H9 (cell line): Measurements from ENCODE around the gene USP5. TPM values are rescaled to one million over a fixed set of nuclear protein-coding genes. Genes with fewer than 3 reads are reported as not detected.

ENCODE experiments used
- DNase-seq: peaks from one replicate; pipeline ENCODE4 v3.0.0-alpha.2; 2017
- H2AFZ ChIP-seq: one replicate; pipeline ENCODE4 v1.6.1; 2013; ENCODE audit warnings: mild to moderate bottlenecking, low read length, control low read depth, moderate library complexity
- H2AK5ac ChIP-seq: 2 replicates; pipeline ENCODE4 v1.6.1; 2013; ENCODE audit warnings: low read length, control low read depth, mixed read lengths; ENCODE audit not compliant: insufficient read length
- H2BK120ac ChIP-seq: one replicate; pipeline ENCODE4 v1.6.1; 2013; ENCODE audit warnings: low read depth, mild to moderate bottlenecking, low read length, control low read depth, inconsistent platforms; ENCODE audit not compliant: poor library complexity, severe bottlenecking
- H2BK12ac ChIP-seq: 2 replicates; pipeline ENCODE4 v1.6.1; 2013; ENCODE audit warnings: low read length, control low read depth, mixed read lengths, low read depth; ENCODE audit not compliant: insufficient read length
- H2BK15ac ChIP-seq: 2 replicates; pipeline ENCODE4 v1.6.1; 2013; ENCODE audit warnings: low read depth, low read length, control low read depth
- H2BK20ac ChIP-seq: one replicate; pipeline ENCODE4 v1.6.1; 2013; ENCODE audit warnings: low read depth, mild to moderate bottlenecking, low read length, control low read depth, inconsistent platforms; ENCODE audit not compliant: poor library complexity, severe bottlenecking
- H2BK5ac ChIP-seq: 2 replicates; pipeline ENCODE4 v1.6.1; 2013; ENCODE audit warnings: low read length, control low read depth, mixed read lengths; ENCODE audit not compliant: insufficient read length
- H3K14ac ChIP-seq: 2 replicates; pipeline ENCODE4 v1.6.1; 2013; ENCODE audit warnings: low read length, control low read depth; ENCODE audit not compliant: insufficient read depth
- H3K18ac ChIP-seq: 2 replicates; pipeline ENCODE4 v1.6.1; 2013; ENCODE audit warnings: low read depth, mild to moderate bottlenecking, mixed read lengths, low read length, control low read depth; ENCODE audit not compliant: insufficient read length
- H3K23ac ChIP-seq: 2 replicates; pipeline ENCODE4 v1.6.1; 2013; ENCODE audit warnings: low read length, control low read depth, mixed read lengths, low read depth; ENCODE audit not compliant: insufficient read length
- H3K23me2 ChIP-seq: 2 replicates; pipeline ENCODE4 v1.6.1; 2013; ENCODE audit warnings: low read depth, mild to moderate bottlenecking, mixed read lengths, low read length, control low read depth; ENCODE audit not compliant: insufficient read length, poor library complexity, severe bottlenecking
- H3K27ac ChIP-seq: 2 replicates; pipeline ENCODE4 v1.5.1; 2013; ENCODE audit warnings: low read length, control low read depth, mixed read lengths, low read depth; ENCODE audit not compliant: insufficient read length
- H3K27me3 ChIP-seq: 2 replicates; pipeline ENCODE4 v1.6.1; 2013; ENCODE audit warnings: low read length, control low read depth, inconsistent platforms; ENCODE audit not compliant: insufficient read depth
- H3K4ac ChIP-seq: 2 replicates; pipeline ENCODE4 v1.6.1; 2013; ENCODE audit warnings: low read depth, mild to moderate bottlenecking, control low read depth, inconsistent platforms, low read length, moderate library complexity
- H3K4me1 ChIP-seq: 2 replicates; pipeline ENCODE4 v1.6.1; 2013; ENCODE audit warnings: low read length, control low read depth, inconsistent platforms; ENCODE audit not compliant: insufficient read depth
- H3K4me2 ChIP-seq: 2 replicates; pipeline ENCODE4 v1.6.1; 2013; ENCODE audit warnings: low read length, control low read depth, mixed read lengths; ENCODE audit not compliant: insufficient read length, insufficient read depth
- H3K56ac ChIP-seq: 2 replicates; pipeline ENCODE4 v1.6.1; 2013; ENCODE audit warnings: low read depth, mild to moderate bottlenecking, mixed read lengths, low read length, control low read depth; ENCODE audit not compliant: insufficient read length
- H3K79me1 ChIP-seq: 2 replicates; pipeline ENCODE4 v1.6.1; 2013; ENCODE audit warnings: low read depth, mild to moderate bottlenecking, moderate library complexity, low read length, control low read depth, inconsistent platforms; ENCODE audit not compliant: insufficient read depth, poor library complexity, severe bottlenecking
- H3K79me2 ChIP-seq: 2 replicates; pipeline ENCODE4 v1.6.1; 2013; ENCODE audit warnings: low read length, control low read depth, inconsistent platforms; ENCODE audit not compliant: insufficient read depth
- H3K9ac ChIP-seq: 2 replicates; pipeline ENCODE4 v1.6.1; 2013; ENCODE audit warnings: low read length, control low read depth, mixed read lengths; ENCODE audit not compliant: insufficient read length; ENCODE audit errors: extremely low read depth
- H3K9me3 ChIP-seq: one replicate; pipeline ENCODE4 v1.6.1; 2013; ENCODE audit warnings: low read depth, low read length, inconsistent platforms; ENCODE audit not compliant: control insufficient read depth
- H3T11ph ChIP-seq: one replicate; pipeline ENCODE4 v1.6.1; 2013; ENCODE audit warnings: mild to moderate bottlenecking, low read length, control low read depth, inconsistent platforms
- H4K20me1 ChIP-seq: one replicate; pipeline ENCODE4 v1.6.1; 2013; ENCODE audit not compliant: control insufficient read depth, insufficient read length, insufficient read depth
- H4K5ac ChIP-seq: 2 replicates; pipeline ENCODE4 v1.6.1; 2013; ENCODE audit warnings: low read depth, mild to moderate bottlenecking, mixed read lengths, low read length, control low read depth; ENCODE audit not compliant: insufficient read length
- H4K8ac ChIP-seq: replicated peaks from 2 replicates; pipeline ENCODE4 v1.6.1; 2013; ENCODE audit warnings: low read length, control low read depth, mixed read lengths, low read depth; ENCODE audit not compliant: insufficient read length
- H4K91ac ChIP-seq: 2 replicates; pipeline ENCODE4 v1.6.1; 2013; ENCODE audit warnings: low read depth, mild to moderate bottlenecking, moderate library complexity, mixed read lengths, low read length, control low read depth; ENCODE audit not compliant: insufficient read length
- H3K27ac Mint-ChIP-seq, 3 experiments: 2 replicates in 2 of 3; 3 replicates in 1 of 3; pipeline ENCODE4 v1.8.0; 2020 to 2021; ENCODE audit warnings: mixed read lengths in 3 of 3, mild to moderate bottlenecking in 1 of 3, moderate library complexity in 1 of 3
- H3K27me3 Mint-ChIP-seq: 2 replicates; pipeline ENCODE4 v1.8.0; 2021; ENCODE audit warnings: low read depth, mild to moderate bottlenecking, moderate library complexity, mixed read lengths
- H3K36me3 Mint-ChIP-seq, 3 experiments: 2 replicates in 2 of 3; 3 replicates in 1 of 3; pipeline ENCODE4 v1.8.0; 2020 to 2021; ENCODE audit warnings: low read depth in 3 of 3, mixed read lengths in 3 of 3; ENCODE audit not compliant: insufficient read depth in 1 of 3
- H3K4me1 Mint-ChIP-seq, 2 experiments: 2 replicates each; pipeline ENCODE4 v1.8.0; 2020; ENCODE audit warnings: mixed read lengths in 2 of 2
- H3K4me3 Mint-ChIP-seq, 2 experiments: 2 replicates in 1 of 2; 3 replicates in 1 of 2; pipeline ENCODE4 v1.8.0; 2020 to 2021; ENCODE audit warnings: mild to moderate bottlenecking in 2 of 2, mixed read lengths in 2 of 2, moderate library complexity in 1 of 2
- H3K9me3 Mint-ChIP-seq, 2 experiments: 2 replicates in 1 of 2; 3 replicates in 1 of 2; pipeline ENCODE4 v1.8.0; 2020; ENCODE audit warnings: mild to moderate bottlenecking in 2 of 2, mixed read lengths in 2 of 2, moderate library complexity in 1 of 2
- WGBS: extraction: QIAGEN DNeasy Blood & Tissue Kit; methylation state at CpG from one replicate; pipeline ENCODE4 v1.1.7; 2013; ENCODE audit warnings: missing lambda C conversion rate, low lambda C conversion rate, mixed read lengths; ENCODE audit not compliant: insufficient read length; ENCODE audit errors: extremely low coverage; 5-methylcytosine and 5-hydroxymethylcytosine counted together
- total RNA-seq: library from RNA; stranded (reverse); gene quantifications from 2 replicates; pipeline ENCODE4 v1.2.1, GENCODE V29; 2021
- TF ChIP-seq, protein P1 (sequence below): fragments of 200-600 bp; sonication (generic); conservative IDR thresholded peaks from 3 replicates; pipeline ENCODE4 v1.8.0; 2021; ENCODE audit warnings: antibody characterized with exemption, mild to moderate bottlenecking

USP5 gene
- total RNA-seq, 1 experiment from 2014 or later: 143 TPM

DNA sequence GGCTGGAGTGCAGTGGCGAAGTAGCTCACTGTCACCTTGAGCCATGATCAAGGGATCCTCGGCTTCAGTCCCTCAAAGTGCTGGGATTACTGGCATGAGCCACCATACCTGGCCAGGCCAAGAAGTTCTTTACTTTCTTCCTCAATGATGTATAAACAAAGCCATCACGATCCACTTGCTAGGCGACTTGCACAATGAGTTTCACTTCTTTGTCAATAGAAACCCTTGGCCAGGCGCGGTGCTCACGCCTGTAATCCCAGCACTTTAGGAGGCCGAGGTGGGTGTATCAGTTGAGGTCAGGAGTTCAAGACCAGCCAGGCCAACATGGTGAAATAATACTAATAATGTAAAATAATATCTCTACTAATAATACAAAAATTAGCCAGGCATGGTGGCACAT, 35.5 kb downstream of the USP5 start:
- H3K56ac ChIP-seq: no peak overlapping the region
- H3K27me3 ChIP-seq: no peaks in the 10 kb centered on the region
- Mint-ChIP-seq H3K27ac (peak overlapping the region in 2 of 3 experiments; percentile 28 to 72; a peak in 1 of 7 replicates), H3K9me3 (peaks cover 0 to 3% of the 10 kb centered on the region in 2 experiments; a peak in 2 of 5 replicates), H3K4me3 (no peak overlapping the region; a peak in 1 of 5 replicates), H3K36me3 (peaks cover 0 to 31% (median 29%) of the 10 kb centered on the region in 3 experiments; a peak in 5 of 7 replicates), H3K27me3 (no peaks in the 10 kb centered on the region), H3K4me1 (peaks cover 38 to 50% of the 10 kb centered on the region in 2 experiments)
- H3K9ac ChIP-seq: no peak overlapping the region
- H4K91ac ChIP-seq: no peak overlapping the region
- H2BK20ac ChIP-seq: no peak overlapping the region
- no peaks in the 10 kb centered on the region for H3K79me2 ChIP-seq
- no CpG with 5 or more reads among the region's 8 CpGs for WGBS
- no peak overlapping the region for H2AK5ac ChIP-seq
- H4K5ac ChIP-seq: no peak overlapping the region
- no peak overlapping the region for H3K23ac ChIP-seq
- no peak overlapping the region for H3K18ac ChIP-seq
- no peak overlapping the region for H3K27ac ChIP-seq
- peaks cover 6% of the 10 kb centered on the region for H3K23me2 ChIP-seq
- H3K14ac ChIP-seq: no peak overlapping the region
- H4K8ac ChIP-seq: no peak overlapping the region
- DNase-seq: no peak
- H2AFZ ChIP-seq: no peak overlapping the region
- no peak overlapping the region for H2BK5ac ChIP-seq
- no peak overlapping the region for H3T11ph ChIP-seq
- no peaks in the 10 kb centered on the region for H3K79me1 ChIP-seq
- H3K4me2 ChIP-seq: no peak overlapping the region
- no peaks in the 10 kb centered on the region for H4K20me1 ChIP-seq
- H3K9me3 ChIP-seq: no peaks in the 10 kb centered on the region
- H2BK120ac ChIP-seq: no peak overlapping the region
- TF ChIP-seq, protein P1, sequence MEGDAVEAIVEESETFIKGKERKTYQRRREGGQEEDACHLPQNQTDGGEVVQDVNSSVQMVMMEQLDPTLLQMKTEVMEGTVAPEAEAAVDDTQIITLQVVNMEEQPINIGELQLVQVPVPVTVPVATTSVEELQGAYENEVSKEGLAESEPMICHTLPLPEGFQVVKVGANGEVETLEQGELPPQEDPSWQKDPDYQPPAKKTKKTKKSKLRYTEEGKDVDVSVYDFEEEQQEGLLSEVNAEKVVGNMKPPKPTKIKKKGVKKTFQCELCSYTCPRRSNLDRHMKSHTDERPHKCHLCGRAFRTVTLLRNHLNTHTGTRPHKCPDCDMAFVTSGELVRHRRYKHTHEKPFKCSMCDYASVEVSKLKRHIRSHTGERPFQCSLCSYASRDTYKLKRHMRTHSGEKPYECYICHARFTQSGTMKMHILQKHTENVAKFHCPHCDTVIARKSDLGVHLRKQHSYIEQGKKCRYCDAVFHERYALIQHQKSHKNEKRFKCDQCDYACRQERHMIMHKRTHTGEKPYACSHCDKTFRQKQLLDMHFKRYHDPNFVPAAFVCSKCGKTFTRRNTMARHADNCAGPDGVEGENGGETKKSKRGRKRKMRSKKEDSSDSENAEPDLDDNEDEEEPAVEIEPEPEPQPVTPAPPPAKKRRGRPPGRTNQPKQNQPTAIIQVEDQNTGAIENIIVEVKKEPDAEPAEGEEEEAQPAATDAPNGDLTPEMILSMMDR: no peak
- no peak overlapping the region for H3K4ac ChIP-seq
- no peak overlapping the region for H2BK12ac ChIP-seq
- peaks cover 5% of the 10 kb centered on the region; the same call in 1 of the 2 replicates for H3K4me1 ChIP-seq
- H2BK15ac ChIP-seq: no peak overlapping the region
